Measurements from ENCODE around the gene FAM114A1. TPM values are rescaled to one million over a fixed set of nuclear protein-coding genes. Genes with fewer than 3 reads are reported as not detected.

Gene FAM114A1
- total RNA-seq, 6 experiments from 2014 or later = 55.3 to 88.9 (median 69.4) TPM

GRCh38 chr4:38889143-38889542 lies 21.5 kb downstream of the FAM114A1 start:
- H3K4me1 ChIP-seq = peaks cover 0 to 29% (median 9%) of the 10 kb centered on the region in 4 donors
- H3K27ac ChIP-seq = peak overlapping the region in 2 of 3 donors; percentile 40 to 49
- 86% methylated on average over 1 of the region's 1 CpG for whole genome bisulfite sequencing (ENCODE audit: insufficient coverage, low coverage, low lambda C conversion rate, missing lambda C conversion rate)
- no peaks in the 10 kb centered on the region for H3K9me3 ChIP-seq
- H3K27me3 ChIP-seq = no peaks in the 10 kb centered on the region
- peaks cover 0 to 24% (median 14%) of the 10 kb centered on the region in 4 donors for H3K36me3 ChIP-seq
- ATAC-seq = peak in 1 of 4 donors; percentile 47
- TF ChIP-seq POLR2A (IDR thresholded peaks at IDR 0.05) (no peak), CTCF (IDR thresholded peaks at IDR 0.05) (no peak)
- intact Hi-C loops (cut with DNase I) = no loop called here
- H3K4me3 ChIP-seq = no peak overlapping the region
- DNase-seq = no peak

- WGBS (ENCODE audit: insufficient coverage, low coverage, low lambda C conversion rate, missing lambda C conversion rate) = 44% methylated on average over 9 of the region's 10 CpGs
- no peaks in the 10 kb centered on the region for H3K9me3 ChIP-seq
- peak overlapping the region in 1 of 3 donors; percentile 49 for H3K27ac ChIP-seq
- intact Hi-C loops (cut with DNase I) = loop anchor here in 1 of 2 donors (10.0 kb wide), 1 partner anchor 243 kb away; no protein-coding TSS in a partner anchor
- DNase-seq = no peak
- peaks cover 0 to 29% (median 9%) of the 10 kb centered on the region in 4 donors for H3K4me1 ChIP-seq
- H3K4me3 ChIP-seq = no peak overlapping the region
- H3K27me3 ChIP-seq = no peaks in the 10 kb centered on the region
- peak; percentile 41 to 77 (median 56) for ATAC-seq
- H3K36me3 ChIP-seq = peaks cover 0 to 44% (median 16%) of the 10 kb centered on the region in 4 donors
- TF ChIP-seq POLR2A (IDR thresholded peaks at IDR 0.05) = no peak
- TF ChIP-seq CTCF (IDR thresholded peaks at IDR 0.05) = no peak
Observed at GRCh38 chr4:38891051-38891983, 23.7 kb downstream of the FAM114A1 start.

DNA sequence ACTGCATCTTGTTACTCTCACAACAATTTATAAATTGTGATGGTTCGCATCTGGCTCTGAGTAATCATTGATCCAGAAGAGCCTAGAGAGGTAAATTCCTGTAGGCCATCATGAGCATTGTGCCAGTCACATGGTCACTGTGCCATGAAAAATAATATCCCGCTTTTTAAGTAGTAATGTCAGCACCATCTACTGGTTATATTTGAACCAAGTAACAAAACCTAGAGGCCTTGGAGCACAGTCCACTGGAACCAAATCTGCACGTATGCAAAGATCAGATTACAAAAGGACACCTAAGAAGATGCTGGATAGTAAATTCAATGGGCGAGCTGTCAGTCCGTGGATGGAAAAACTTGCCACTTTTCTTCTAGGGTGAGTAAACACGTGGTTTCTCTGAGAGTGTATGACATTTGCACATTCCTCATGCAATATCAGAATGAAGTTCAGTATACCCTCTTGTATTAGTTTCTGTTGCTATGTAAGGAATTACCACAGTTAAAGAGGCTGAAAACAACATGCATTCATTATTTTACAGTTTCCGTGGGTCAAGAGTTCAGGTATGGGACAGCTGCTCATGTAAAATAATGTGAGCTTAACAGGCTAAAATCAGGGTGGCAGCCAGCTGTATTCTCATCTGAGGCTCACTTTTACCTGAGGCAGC lies 26.8 kb downstream of the FAM114A1 start:
- Histone ChIP-seq H3K9me3 (no peaks in the 10 kb centered on the region), H3K27me3 (no peaks in the 10 kb centered on the region), H3K27ac (no peak overlapping the region), H3K36me3 (peaks cover 0 to 57% (median 12%) of the 10 kb centered on the region in 4 donors), H3K4me1 (peaks cover 0 to 22% (median 8%) of the 10 kb centered on the region in 4 donors), H3K4me3 (no peak overlapping the region)
- ATAC-seq (peak in 1 of 4 donors; percentile 12), DNase-seq (no peak)
- WGBS (ENCODE audit: insufficient coverage, low coverage, low lambda C conversion rate, missing lambda C conversion rate) = 73% methylated on average over 7 of the region's 7 CpGs
- no peak for TF ChIP-seq POLR2A (IDR thresholded peaks at IDR 0.05)
- peak in 1 of 4 donors; percentile 7 for TF ChIP-seq CTCF (IDR thresholded peaks at IDR 0.05)
- intact Hi-C loops (cut with DNase I) = loop anchor here in 1 of 2 donors (10.0 kb wide), 1 partner anchor 240 kb away; no protein-coding TSS in a partner anchor

GRCh38 chr4:38896940-38897339 lies 29.3 kb downstream of the FAM114A1 start:
- Histone ChIP-seq H3K27ac (no peak overlapping the region), H3K9me3 (no peaks in the 10 kb centered on the region), H3K27me3 (no peaks in the 10 kb centered on the region), H3K36me3 (peaks cover 0 to 57% (median 12%) of the 10 kb centered on the region in 4 donors), H3K4me1 (peaks cover 0 to 5% (median 1%) of the 10 kb centered on the region in 4 donors), H3K4me3 (no peak overlapping the region)
- DNase-seq (no peak), ATAC-seq (no peak)
- 88% methylated on average over 1 of the region's 1 CpG for WGBS (ENCODE audit: insufficient coverage, low coverage, low lambda C conversion rate, missing lambda C conversion rate)
- intact Hi-C loops (cut with DNase I) = loop anchor here in 1 of 2 donors (10.0 kb wide), 1 partner anchor 238 kb away; no protein-coding TSS in a partner anchor
- no peak for TF ChIP-seq CTCF (IDR thresholded peaks at IDR 0.05)
- TF ChIP-seq POLR2A (IDR thresholded peaks at IDR 0.05) = no peak

All from right lobe of liver (tissue), 6 donors.